K562 (cell line): Measurements from ENCODE around the gene SART1.

Experiments
- CBX5 ChIP-seq: IDR thresholded peaks from 2 replicates; pipeline ENCODE4 v1.6.1; 2014; ENCODE audit warnings: low read depth, borderline replicate concordance
- HCFC1 ChIP-seq: IDR thresholded peaks from 2 replicates; pipeline ENCODE4 v1.6.1; 2012; ENCODE audit warnings: low read depth, low read length, improper control_type of control experiment
- HDAC1 ChIP-seq, 2 experiments: fragments of 450-650 bp; IDR thresholded peaks; 2 replicates each; pipeline ENCODE4 v1.6.1; 2016 to 2017; ENCODE audit warnings: inconsistent platforms in 1 of 2, mild to moderate bottlenecking in 1 of 2, moderate library complexity in 1 of 2
- MXI1 ChIP-seq: IDR thresholded peaks from 2 replicates; pipeline ENCODE4 v1.6.1; 2011; ENCODE audit warnings: low read depth, mild to moderate bottlenecking, improper control_type of control experiment, low read length
- POLR2AphosphoS5 ChIP-seq: IDR thresholded peaks from 2 replicates; pipeline ENCODE4 v1.6.1; 2011; ENCODE audit warnings: mild to moderate bottlenecking, low read depth, low read length, moderate library complexity; ENCODE audit not compliant: control insufficient read depth, insufficient read depth
- PPARD ChIP-seq: fragments of 250-450 bp; sonication (Bioruptor Pico); IDR thresholded peaks from 2 replicates; pipeline ENCODE4 v1.8.0; 2022; ENCODE audit warnings: inconsistent platforms, mild to moderate bottlenecking, moderate library complexity
- SAFB ChIP-seq: fragments of 200-400 bp; formaldehyde crosslinking; IDR thresholded peaks from 2 replicates; pipeline ENCODE4 v1.6.1; 2017; ENCODE audit warnings: low read depth, low read length, borderline replicate concordance
- SP2 ChIP-seq: IDR thresholded peaks from 2 replicates; pipeline ENCODE4 v1.6.1; 2011; ENCODE audit warnings: mild to moderate bottlenecking, low read depth, low read length, moderate library complexity; ENCODE audit not compliant: poor library complexity, severe bottlenecking; ENCODE audit errors: extremely low read depth
- ZNF133 ChIP-seq: fragments of 250-450 bp; sonication (Bioruptor Pico); IDR thresholded peaks from 2 replicates; pipeline ENCODE4 v1.4.0; 2020; ENCODE audit warnings: mild to moderate bottlenecking
- TF ChIP-seq, protein P1 (sequence below): sonication (generic); formaldehyde crosslinking; IDR thresholded peaks from 2 replicates; pipeline ENCODE4 v1.5.0; 2020; ENCODE audit warnings: missing genetic modification reagents

DNA sequence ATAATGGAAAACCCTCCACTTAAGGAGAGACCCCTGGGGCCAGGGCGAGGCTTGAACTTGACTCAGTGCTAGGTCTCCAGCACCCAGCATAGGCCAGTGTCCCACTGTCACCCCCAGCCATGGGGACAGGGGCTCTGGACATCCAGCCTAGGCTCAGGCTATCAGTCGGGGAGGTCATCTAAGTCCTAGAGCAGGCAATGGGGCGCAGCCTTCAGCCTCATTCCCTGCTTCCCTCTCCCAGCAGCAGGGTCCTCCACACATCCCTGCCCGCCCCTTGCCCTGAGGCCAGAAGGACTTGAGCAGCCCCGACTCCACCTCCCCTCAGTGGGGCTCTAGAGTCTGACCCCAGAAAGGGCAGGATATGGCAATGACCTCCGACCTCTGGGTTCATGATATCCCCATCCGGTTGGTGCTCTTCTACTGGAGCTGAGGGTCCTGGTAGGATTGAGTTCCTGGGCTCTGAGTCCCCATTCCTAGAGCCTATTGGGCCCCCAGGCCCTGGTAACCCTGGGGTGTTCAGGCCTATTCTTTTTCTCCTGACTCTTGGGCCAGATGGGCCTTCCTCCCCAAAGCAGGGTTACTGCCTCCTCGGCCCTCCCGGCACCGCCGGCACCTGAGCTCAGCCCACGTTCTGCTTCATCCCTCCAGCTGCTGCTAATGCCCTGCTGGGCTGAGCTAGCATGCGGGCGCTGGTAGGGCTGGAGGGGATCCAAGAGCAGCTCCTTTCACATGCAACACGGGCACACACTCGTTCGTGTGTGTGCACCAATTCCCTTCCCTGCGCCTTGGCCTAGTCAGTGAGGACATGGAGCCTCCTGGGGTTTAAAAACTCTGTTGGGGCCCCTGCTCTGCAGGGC lies 54.6 kb downstream of the SART1 start:
- TF ChIP-seq, protein P1, sequence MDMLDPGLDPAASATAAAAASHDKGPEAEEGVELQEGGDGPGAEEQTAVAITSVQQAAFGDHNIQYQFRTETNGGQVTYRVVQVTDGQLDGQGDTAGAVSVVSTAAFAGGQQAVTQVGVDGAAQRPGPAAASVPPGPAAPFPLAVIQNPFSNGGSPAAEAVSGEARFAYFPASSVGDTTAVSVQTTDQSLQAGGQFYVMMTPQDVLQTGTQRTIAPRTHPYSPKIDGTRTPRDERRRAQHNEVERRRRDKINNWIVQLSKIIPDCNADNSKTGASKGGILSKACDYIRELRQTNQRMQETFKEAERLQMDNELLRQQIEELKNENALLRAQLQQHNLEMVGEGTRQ (CRISPR knock-in tag), result no peak
- TF ChIP-seq HDAC1 (IDR thresholded peaks at IDR 0.05) (no peak), CBX5 (no peak), ZNF133 (CRISPR knock-in tag) (no peak), POLR2AphosphoS5 (no peak), SAFB (no peak), SP2 (no peak), HCFC1 (no peak), MXI1 (no peak), PPARD (CRISPR knock-in tag) (no peak)
